GM18511 (cell line): ENCODE results near the gene CACNA1C.

Source experiments
- ATAC-seq: cut with Tn5 transposase; IDR thresholded peaks from one replicate; pipeline ENCODE4 v1.9.1; 2021; ENCODE audit warnings: mild to moderate bottlenecking, moderate library complexity; ENCODE audit not compliant: unreplicated experiment

The CACNA1C gene

DNA sequence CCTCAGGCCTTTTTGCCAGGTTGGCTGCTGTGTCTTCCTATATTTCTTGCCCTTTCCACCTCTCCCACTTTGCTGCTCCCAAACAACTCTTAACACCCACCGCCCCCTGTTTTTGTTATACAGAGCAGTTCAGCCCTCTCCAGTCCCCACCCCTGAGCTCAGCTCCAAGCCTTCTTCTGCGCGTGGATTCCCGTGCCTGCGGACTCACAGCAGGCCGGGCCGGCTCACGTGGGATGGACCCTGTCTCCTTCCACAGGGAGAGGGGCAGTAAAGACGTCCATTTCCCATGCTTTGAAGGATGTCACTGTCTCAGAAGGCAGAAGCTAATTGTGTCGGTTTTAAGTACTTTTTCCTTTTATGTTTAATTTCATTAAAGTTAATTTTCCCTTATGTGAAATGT lies 139.4 kb downstream of the CACNA1C start:
- ATAC-seq, result no peak

DNA sequence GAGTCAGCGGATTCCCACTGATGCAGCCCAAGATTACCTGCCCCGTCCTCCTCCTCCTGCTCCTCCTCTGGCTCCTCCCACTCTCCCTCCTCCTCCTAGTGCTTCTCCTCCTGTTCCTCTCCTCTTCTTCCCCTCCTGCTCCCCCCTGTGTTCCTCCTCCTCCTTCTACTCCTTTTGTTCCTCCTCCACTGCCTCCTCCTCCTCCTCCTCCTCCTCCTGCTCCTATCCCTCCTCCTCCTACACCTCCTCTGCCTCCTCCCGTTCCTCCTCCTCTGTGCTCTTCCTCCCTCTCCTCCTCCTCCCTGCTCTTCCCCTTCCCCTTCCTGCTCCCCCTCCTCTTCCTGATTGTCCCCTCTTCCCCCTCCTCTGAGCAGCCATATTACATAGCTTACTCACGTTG lies 141.3 kb downstream of the CACNA1C start:
- ATAC-seq, result no peak

DNA sequence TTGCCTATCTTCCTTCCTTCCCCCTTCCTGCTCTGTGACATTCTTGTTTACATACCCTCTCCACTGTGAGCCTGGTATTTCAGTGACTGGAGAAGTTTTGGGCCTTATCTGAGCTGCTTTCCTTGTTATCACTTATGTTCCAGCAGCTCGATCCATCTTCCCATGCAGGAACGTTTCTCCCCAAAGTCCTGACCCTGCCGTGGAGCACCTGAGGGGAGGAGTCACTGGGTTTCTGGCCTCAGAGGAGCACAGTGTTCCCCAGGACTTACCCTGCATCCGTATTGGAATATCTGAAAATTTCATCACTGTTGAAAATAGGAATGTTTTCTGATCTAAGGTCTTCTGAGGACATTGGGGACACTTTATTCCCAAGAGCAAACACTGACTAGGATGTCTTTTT lies 141.8 kb downstream of the CACNA1C start:
- no peak for ATAC-seq

DNA sequence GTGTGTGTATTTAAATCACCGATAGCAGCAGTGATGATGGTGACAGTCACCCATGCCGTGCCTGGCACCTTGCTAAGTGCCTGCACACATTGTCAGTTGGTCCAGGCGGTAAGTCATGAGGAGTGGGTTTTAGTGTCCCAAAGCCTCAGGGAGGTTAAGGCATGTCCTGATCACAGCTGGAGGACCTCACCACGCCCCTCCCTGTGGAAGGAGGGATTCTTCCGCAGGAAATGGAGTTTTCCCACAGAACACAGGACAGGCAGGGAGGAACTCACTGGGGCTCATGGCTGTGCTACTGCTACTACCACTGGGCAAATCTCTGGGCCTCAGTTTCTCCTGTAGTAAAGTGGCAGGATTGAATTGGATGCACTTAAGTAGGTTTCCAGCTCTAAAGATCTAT lies 142.3 kb downstream of the CACNA1C start:
- ATAC-seq, result no peak

DNA sequence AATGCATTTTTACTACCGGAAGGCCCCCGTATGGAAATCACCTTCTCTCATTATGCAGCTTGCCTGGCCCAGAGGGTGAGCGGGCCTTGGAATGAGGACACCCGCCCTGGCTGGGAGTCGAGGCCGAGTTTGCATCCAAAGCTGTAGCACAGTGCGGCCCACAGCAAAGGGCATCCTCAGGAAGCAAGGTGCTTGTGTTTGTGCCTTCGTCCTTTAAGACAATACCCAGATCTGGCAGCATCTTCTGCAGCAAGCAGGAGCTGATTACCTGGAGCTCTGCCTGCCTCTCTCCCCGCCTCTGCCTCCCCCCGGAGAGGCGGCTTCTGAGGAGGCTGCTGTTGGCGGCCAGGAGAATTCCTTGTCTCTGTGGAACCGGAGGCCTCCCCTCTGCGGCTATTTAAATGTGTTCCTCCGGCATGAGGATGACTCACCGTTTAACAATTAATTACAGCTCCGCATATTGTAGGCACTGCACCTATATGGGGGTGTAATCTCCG lies 145.3 kb downstream of the CACNA1C start:
- no peak for ATAC-seq

DNA sequence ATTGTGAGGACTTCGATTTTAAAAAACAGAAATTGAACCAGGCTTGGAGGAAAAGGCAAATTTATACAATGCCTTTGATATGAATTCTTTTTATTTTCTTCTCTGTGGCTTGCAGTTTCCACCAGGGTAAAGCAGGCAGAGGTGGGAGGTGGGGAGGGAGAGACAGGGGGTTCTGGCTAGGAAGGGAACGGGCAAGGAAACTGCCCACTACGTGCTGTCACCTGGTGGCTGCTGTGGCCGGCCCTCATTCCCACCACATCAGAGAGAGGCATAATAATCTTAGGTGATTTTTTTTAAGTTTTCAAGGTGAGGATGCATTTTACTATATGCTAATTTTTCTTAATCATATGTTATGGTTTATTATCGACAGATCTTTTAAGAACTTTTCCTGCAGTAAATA lies 145.8 kb downstream of the CACNA1C start:
- ATAC-seq, result no peak

DNA sequence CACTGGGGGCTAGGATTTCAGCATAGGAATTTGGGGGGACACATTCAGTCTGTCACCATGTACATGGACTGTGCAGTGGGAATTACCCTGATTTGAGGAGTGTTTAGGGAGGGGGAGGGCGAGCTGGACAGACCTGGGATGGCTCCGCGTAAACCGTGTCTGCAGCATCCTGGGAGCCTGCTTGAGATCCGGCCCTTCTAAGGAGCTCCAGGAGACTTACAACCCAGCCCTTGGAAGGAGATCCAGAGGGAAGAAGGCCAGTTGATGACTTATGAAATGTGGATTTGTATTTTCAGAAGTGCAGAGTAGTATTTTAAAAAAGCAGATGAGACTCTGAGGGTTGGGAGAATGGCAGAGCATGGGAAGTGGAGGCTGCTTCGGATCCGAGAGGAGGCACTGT lies 153.2 kb downstream of the CACNA1C start:
- no peak for ATAC-seq

DNA sequence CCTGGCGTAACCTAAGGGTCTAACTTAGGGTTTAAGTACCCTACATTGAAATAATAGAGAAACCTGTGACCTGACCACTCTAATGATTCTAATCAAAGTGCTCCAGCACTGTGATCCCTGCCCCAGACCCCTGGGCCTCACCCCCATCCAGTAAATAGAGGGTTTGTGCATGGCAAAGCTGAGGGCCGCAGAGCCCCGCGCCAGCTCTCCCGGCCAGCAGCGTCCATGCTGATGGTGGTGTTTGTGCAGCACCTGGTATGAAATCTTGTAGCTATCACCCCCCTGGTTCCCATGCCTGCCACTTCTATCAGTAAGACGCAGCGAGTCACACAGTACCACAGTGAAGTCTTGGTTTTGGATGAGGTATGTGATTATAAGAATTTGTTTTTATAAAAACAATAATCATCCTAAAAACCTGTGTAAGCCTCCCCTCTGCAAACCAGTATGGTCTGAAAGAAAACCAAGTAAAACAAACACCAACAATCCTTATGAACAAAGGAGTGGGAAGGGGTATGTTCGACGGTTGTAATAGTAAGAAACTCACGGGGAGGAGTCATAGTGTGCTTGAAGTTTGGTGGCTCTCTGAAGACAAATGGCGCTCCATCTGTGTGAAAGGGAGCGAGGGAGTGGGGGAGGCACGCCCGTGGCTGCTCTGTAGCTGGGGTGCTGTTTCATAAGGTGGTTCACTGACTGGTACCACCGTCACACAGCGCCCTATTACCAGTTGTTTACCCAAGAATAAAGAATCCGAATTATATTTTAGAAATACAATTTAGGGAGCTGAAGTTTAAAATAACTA lies 156.2 kb downstream of the CACNA1C start:
- no peak for ATAC-seq

DNA sequence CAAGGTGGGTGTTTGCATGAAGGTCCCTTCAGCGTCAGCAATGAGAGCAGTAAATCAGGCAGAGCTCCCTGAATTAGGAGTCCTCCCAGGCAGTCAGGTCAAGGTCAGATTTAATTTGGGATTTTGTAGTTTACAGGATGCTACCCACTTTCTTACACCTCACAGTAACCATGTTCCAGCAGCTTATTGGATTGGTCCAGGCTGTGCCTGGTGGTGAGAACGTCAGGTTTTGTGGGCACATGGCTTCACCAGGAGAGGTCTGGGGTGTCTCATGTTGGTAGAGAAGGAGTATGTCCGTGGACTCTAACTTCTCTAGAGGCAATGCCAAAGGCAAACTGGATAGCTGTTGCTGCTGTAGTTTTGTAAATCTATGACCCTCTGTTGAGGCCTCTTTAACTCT lies 158.3 kb downstream of the CACNA1C start:
- no peak for ATAC-seq

DNA sequence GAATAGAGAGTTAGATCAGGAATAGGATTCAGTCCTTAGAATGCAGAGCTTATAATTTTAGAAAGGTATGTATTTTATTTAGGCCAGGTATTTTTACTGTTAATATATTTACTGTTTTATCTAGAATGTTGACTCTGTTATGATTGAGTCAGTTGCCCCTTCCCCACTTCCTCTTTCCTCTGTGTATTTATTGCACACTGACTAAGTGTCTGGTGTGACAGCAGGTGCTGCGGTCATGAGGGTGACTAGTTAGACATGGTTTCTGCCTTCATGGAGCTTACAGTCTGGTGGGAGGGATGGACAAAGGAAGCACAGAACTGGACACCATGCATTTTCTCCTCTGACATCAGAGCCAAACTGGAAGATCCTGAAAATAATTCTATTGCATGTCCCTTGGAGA lies 159.8 kb downstream of the CACNA1C start:
- no peak for ATAC-seq

DNA sequence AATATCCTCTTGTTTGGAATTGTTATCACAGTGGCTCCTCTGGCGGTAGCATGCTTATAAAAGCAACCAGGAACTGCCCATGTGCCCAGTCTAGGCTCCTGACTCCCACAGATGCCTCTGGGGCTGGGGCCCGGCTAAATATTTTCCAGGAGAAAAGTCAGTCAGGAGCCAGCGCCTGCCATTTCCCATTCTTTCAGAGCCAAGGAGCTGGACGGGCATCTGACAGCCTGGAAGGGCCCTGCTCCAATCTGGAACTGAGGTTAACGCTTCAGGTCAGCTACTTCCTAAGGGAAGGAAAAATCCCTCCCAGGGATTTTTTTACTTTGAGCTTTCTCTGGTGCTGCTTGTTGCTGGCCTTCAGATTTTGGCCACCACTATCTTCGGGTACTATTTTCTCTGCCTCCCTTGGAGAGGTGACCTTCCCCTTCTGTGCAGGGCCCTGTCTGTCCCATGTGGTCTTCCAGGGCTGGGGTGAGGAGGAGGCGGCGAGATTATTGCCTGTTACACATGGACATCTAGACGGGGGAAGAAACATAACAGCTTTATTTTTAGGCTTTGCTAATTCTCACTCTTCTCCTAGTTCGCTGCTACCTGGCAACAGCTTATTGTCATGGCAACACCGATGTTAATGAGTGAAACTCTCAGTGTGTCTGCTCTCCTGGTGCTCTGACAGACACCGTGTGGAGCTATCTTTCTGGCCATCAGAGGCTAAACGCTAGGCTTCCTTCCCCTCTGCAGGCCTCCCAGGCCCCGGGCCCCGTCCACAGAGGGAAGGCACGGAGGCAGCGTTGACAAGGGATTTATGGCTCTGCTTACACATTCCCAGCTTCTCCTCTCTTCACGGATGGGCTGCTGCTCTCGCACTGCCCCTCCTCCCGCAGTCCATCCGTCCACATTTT lies 160.4 kb downstream of the CACNA1C start:
- no peak for ATAC-seq

DNA sequence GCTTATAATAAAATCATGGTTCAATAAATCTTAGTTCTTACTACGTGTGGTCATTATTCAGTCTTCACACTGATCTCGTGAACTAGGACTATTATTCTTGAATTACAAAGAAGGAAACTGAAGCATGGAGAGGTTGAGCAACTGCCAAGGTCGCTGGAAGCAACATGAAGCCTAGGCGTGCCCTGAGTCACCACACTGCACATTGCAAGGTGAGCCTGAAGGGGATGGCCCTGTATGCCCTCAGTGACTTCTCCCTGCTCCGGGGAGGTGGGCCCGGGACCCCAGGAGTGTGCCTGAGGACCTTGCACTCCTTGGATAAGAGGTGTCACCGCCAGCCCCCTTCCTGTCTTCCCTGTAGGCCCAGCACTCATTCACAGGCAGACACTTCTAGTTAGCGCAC lies 161.6 kb downstream of the CACNA1C start:
- ATAC-seq, result no peak

DNA sequence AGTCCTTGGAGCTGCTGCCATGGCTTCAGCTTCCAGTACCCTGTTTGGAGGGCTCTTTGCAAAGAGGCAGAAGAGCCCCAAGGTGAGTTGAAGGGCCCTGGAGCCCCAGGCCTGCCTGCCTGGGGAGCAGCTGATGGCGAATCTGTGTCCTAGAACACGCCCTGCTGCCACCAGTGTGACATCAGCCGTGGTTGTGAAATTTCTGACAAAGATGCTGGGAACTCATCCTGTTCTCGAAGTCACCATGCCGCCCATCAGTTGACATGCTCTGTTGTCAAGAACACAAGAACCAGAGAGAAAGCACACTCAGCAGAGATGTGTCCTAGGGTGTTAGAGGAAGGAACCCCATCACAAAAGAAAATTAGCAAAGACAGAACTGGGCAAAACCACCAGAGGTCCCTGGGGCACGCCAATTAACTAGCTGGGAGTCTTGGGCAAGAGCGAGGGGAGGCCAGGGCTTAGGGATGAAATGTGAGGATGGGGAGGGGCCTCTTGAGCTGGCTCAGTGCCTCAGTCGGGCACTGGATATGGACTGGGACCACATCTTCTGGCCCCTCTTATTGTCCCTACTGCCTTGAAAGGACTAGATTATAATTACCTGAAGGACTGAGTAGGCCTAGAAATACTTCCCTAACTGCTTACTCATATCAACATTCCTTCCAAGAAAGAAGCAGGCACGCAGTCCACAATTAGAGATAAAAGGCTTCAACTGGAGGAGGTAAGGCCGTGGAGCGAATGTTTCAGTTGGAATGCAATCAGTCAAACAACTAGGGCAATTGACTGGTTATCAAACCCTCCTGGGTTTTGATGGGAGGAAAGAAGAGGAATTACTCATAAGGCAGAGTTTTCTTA lies 163.1 kb downstream of the CACNA1C start:
- no peak for ATAC-seq

DNA sequence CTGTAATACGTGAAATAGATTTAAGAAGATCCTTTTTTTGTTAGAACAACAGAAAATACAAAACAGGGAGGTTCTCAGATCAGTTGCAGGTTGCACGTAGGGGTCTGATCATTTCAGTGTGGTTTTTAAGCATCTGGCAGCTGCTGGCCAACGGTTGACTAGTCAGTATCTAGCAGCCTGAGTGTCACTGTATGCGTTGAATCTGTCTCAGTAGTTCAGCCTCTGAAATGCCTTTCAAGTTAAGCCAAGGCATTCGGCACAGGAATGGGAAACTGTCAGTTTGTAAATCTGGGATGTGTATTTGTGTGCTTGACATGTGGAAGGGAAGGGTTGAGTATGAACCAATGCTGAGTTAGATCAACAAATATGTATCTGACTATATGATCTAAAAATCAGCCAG lies 165.9 kb downstream of the CACNA1C start:
- no peak for ATAC-seq

DNA sequence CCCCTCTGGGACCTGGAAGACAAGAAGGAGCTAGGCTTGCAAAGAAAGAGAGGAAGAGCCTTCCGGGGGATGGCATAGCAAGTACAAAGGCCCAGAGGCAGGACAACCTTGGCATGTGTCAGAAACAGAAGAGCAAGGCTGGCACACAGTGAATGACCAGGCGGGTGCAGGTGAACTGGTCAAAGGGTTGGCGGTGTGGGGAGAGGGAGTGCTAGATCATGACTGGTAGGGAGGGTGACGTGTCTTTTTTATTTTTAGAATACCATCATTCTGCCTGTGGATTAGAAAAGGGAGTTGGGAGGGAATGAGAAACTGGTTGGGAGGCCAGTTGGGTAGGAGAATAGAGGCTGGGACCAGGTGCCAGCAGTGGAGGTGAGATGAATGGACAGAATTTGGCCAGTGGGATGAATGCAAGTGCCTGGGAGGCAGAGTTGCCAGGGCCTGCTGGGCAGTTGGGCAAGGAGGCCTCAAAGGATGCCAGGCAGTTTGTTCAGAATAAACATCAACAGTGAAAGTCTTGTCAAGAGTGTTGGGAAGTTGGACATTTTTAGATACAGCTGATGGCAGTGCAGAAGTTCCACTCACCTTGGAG lies 168.3 kb downstream of the CACNA1C start:
- ATAC-seq, result no peak

DNA sequence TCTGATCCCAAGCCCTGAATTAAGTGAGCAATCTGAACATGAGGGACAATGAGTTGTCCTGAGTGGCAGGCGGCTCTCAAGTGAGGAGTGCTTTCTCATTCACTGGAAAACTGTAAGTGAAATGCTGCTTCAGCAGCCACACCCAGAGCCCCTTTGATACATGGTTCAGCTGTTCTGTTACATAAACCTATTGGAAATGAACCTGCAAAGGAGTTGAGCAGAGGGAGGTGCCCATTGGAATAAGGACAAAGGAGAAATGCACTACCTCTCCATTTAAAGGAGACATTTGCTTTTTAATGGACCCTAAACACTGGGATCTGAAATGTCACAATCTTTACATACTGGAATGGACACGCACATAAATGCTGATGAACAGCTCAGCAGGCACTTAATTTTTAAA lies 169.9 kb downstream of the CACNA1C start:
- ATAC-seq, result no peak

DNA sequence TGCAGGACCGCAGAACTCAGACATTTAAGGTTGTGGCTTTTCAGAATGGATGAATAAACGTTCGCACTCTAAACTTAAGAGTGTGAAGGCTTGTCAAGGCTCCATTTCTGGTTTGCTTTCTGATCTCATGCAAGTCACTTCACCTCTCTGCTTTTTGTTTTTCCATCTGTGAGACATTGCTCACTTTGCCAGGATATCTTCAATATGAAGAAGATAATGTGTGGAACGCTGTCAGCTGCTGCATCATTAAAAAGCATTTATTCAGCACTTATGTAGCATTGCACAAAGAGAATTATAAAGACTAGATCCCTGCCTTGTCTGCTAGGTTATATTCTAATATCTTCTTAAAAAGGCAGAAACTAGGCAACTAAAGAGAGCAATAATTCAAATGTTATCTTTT lies 172.2 kb downstream of the CACNA1C start:
- ATAC-seq, result no peak

DNA sequence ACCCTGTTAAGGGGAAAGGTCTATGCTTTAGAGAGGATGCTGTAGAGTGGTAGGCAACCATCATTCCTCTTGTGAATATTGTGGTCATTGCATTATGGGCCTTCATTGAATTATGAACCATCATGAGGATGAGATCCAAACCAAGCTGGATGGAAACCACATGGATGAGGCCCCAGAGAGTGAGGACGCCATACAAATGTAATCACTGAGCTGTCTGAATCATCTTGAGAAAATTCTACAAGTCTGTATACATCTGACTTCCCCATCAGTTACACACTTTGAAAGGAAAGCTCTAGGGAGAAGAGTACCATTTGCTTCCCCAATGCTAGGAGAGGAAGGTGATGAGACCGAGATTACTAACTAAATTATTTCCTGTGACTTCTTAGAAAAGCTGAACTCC lies 172.9 kb downstream of the CACNA1C start:
- ATAC-seq, result no peak

DNA sequence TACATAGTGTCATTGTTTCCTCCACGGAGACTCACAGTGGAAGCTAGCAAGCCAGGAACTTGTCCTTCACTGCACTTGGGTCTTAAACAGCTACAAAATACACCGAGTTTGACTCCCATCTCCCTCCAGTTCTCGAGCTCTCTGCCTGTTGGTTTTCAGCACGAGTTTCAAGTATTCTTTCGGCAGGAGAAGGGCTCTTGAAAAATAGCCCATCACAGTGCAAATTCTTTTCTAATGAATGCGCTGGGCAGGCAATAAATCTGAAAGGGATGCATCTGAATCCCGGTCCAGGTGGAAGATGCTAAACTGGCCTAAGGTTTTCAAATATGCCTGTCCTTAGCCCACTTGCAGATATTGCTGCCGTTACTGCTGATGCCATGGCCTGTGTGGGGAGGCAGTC lies 173.9 kb downstream of the CACNA1C start:
- ATAC-seq, result no peak

DNA sequence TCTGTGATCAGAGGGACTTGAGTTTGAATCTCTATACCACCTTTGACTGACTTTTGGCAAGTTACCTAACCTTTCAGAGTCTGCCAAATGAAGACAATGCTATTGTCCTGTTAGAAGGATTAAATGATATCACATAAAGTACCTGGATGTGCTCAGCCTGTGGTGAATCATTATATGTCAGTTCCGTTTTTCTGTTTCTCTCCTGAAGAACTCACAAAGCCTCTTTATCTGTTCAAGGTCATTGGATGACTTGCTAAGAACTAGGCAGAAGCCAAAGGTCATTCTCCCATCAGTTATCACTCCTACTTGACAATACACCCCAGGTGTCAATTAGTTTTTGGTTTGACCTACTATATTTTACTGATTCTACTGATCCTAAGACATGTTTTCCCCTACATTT lies 174.6 kb downstream of the CACNA1C start:
- ATAC-seq, result no peak

DNA sequence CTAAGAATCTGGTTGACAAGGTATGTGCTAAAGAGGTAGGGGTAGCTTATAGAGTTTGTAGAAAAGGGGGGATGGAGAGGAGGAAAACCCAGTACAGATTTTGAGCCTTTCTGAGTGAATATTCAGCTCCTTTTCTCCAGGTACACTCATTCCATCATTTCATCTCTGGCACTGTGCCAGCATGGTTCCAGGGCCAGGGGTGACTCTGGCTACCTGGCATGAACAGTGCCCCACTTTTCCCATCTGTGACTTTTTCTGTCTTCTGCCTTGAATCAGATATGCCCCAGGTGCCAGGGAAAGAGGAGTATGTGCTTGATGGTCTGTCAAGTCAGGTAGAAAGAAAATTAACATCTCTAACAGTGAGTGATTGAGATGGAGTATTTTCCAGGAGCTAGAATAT lies 175.7 kb downstream of the CACNA1C start:
- ATAC-seq, result no peak
